Measurements from ENCODE around the gene ZNF343.
"Not testable (repeated sequence)": the region's sequence is repeated elsewhere in the genome, so short reads cannot be mapped to it uniquely, and the experiment has no call there.

Gene ZNF343

GRCh38 chr20:2521369-2522305 lies 12.9 kb upstream of the ZNF343 start:
- peak; percentile 53 for DNase-seq (ENCODE audit: low spot score)

- no peak for DNase-seq (ENCODE audit: low spot score)
Measured at GRCh38 chr20:2520617-2521016, 11.9 kb upstream of the ZNF343 start.

GRCh38 chr20:2519115-2519809 lies 10.5 kb upstream of the ZNF343 start:
- DNase-seq (ENCODE audit: low spot score), result no peak

- no peak for DNase-seq (ENCODE audit: low spot score)
Measured at GRCh38 chr20:2518558-2518957, 9.8 kb upstream of the ZNF343 start.

GRCh38 chr20:2518096-2518495 lies 9.4 kb upstream of the ZNF343 start:
- DNase-seq (ENCODE audit: low spot score), result no peak

- DNase-seq (ENCODE audit: low spot score), result no peak
Measured at GRCh38 chr20:2516399-2516798, 7.7 kb upstream of the ZNF343 start.

GRCh38 chr20:2515203-2515602 lies 6.5 kb upstream of the ZNF343 start:
- no peak for DNase-seq (ENCODE audit: low spot score)

- no peak for DNase-seq (ENCODE audit: low spot score)
Measured at GRCh38 chr20:2509794-2510193, 1.1 kb upstream of the ZNF343 start.

GRCh38 chr20:2509468-2509781 lies 710 bp upstream of the ZNF343 start:
- no peak for DNase-seq (ENCODE audit: low spot score)

- peak; percentile 56 for DNase-seq (ENCODE audit: low spot score)
Measured at GRCh38 chr20:2507875-2508630, 662 bp downstream of the ZNF343 start.

GRCh38 chr20:2507464-2507863 lies 1.3 kb downstream of the ZNF343 start:
- DNase-seq (ENCODE audit: low spot score), result peak; percentile 45

- DNase-seq (ENCODE audit: low spot score), result not testable (repeated sequence)
Measured at GRCh38 chr20:2506426-2506825, 2.3 kb downstream of the ZNF343 start.

- DNase-seq (ENCODE audit: low spot score), result not testable (repeated sequence)
Measured at GRCh38 chr20:2504803-2505202, 3.9 kb downstream of the ZNF343 start.

- not testable (repeated sequence) for DNase-seq (ENCODE audit: low spot score)
Measured at GRCh38 chr20:2502808-2503384, 5.8 kb downstream of the ZNF343 start.

GRCh38 chr20:2485661-2486060 lies 23.1 kb downstream of the ZNF343 start:
- no peak for DNase-seq (ENCODE audit: low spot score)

GRCh38 chr20:2485080-2485479 lies 23.6 kb downstream of the ZNF343 start:
- DNase-seq (ENCODE audit: low spot score), result no peak

- no peak for DNase-seq (ENCODE audit: low spot score)
Measured at GRCh38 chr20:2483504-2483903, 25.2 kb downstream of the ZNF343 start.

- no peak for DNase-seq (ENCODE audit: low spot score)
Measured at GRCh38 chr20:2480381-2480780, 28.3 kb downstream of the ZNF343 start.

- DNase-seq (ENCODE audit: low spot score), result no peak
Measured at GRCh38 chr20:2476742-2477615, 31.7 kb downstream of the ZNF343 start.

GRCh38 chr20:2475850-2476741 lies 32.6 kb downstream of the ZNF343 start:
- no peak for DNase-seq (ENCODE audit: low spot score)

Measured in RKO (cell line).